DMS53 (cell line): ENCODE measurements around the gene C19orf47.

ENCODE experiments used
- DNase-seq: peaks from one replicate; lab custom pipeline; 2025; lab: John Stamatoyannopoulos, UW

The C19orf47 gene

DNA sequence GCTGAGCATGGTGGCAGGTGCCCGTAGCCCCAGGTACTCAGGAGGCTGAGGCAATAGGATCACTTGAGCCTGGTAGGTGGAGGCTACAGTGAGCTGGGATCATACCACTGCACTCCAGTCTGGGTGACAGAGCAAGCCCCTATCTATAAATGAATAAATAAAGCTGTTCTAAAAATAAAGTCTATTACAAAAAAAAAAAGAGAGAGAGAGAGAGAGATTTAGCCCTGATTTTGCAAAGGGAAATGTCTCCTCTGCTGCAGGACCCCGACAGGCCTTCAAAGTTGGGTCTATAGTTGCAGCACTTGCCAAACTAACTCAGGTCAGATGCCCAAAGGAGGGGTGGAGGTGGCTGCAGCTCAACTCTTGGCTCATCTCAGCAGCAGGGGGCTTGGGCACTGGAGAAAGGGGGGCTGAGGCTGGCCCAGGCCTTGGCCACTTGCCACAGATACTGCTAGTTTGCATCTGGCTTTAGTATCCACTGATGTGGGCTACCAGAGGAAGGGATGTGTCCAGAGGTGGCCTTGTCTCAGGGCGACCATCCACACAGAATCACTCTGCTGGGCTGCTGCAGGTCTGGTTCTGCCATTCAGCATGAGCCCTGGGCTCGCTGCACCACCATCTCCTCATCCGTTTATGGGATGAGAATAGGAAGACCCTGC lies 32.3 kb downstream of the C19orf47 start:
- DNase-seq, result no peak

DNA sequence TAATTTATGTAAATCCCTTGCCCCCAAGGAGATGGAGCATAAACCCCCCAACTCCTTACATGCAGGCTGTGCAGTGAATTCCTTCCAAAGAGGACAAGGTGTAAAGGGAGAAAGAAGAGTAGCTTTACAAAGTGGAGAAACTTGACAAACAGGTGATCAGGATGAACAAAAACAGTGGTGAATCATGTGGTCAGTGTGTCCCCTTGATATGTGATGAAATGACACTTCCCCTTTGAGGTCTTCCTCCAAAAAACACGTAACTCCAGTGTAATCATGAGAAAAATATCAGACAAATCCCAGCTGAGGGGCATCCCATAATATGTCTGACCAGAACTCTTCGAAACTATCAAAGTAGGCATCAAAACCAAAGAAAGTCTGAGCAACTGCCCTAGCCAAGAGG lies 33.5 kb downstream of the C19orf47 start:
- DNase-seq, result no peak

DNA sequence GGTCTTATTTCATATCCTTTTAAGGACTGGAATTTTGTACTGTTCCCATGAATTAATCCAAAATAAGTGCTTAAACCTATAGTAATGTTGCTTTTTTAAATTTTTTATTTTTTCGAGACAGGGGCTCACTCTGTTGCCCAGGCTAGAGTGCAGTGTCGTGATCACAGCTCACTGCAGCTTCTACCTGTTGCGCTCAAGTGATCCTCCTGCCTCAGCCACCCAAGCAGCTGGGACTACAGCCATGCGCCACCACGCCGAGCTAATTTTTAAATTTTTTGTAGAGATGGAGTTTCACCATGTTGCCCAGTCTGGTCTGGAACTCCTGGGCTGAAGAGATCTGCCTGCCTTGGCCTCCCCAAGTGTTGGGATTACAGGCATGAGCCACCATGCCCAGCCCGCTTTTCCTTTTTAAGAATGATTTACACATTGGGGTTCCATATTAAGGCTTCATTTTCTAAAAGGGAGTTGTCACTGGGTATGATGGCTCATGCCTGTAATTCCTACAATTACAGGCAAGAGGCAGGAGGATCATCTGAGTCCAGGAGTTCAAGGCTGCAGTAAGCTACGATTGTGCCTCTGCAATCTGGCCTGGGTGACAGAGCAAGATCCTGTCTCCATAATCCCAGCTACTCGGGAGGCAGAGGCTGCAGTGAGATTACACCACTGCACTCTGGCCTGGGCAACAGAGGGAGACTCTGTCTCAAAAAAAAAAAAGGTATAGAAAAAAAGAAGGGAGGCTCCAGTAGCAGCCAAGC lies 34.8 kb downstream of the C19orf47 start:
- no peak for DNase-seq

DNA sequence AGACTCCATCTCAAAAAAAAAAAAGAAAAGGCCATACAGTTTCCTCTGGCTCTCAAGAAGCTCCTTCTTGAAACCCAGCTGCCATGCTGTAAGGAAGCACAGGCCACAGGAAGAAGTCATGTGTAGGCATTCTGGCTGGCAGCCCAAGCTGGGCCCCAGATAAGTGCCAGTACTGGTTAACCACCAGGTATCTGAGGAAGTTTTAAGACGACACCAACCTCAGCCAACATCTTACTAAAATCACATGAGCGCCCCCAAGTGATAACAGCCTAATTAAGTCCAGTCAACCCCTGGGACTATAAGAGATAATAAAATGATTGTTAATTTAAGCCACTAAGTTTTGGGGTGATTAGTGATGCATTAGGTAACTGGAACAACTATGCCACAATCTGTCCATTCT lies 35.7 kb downstream of the C19orf47 start:
- DNase-seq, result no peak

DNA sequence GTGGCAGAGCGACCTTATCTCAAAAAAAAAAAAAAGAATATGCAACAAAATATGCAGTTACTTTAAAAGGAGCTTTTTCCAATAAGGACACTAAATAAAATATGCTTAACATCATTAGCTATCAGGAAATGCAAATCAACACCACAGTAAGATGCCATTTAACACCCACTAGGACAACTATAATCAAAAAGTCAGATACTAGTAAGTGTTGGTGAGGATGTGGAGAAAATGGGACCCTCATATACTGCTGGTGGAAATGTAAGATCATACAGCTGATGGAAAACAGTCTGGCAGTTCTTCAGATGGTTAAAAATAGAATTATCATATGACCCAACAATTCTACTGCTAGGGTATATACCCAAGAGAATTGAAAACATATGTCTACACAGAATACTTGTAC lies 38.5 kb downstream of the C19orf47 start:
- no peak for DNase-seq

DNA sequence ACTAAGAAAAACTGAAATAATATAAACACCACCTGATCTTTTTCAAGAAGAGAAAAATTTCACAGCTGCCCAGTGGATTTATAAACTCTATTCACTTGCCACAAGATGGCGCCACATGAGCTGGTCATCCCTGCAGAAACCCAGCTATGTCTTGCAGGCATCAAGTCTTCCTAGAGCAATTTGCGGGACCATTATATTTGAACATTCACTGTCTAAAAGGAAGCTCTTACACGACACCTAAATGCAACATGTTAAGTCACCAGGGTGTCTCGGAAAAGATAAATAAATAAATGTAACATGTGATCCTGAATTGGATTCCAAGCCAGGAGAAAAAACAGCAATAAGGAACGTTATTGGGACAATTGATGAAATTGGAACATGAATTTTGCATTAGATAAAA lies 42.8 kb downstream of the C19orf47 start:
- DNase-seq, result peak; percentile 94

DNA sequence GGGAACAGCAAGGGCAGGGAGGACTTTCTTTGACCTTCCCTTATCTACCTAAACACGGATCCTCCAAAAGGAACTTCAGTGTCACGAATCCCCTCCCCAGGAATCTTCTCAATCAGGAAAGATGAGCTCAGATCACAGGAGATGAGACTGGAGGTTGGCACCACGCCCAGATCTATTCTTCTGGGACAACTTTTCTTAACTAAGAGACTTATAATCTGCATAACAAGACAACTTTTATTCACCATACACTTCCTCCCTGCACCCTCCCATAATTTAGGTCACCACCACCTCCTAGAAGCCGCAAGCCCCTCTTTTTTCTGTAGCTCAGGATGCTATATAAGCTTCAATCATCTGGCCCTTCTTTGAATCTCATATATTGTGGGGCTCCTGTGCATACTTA lies 43.9 kb downstream of the C19orf47 start:
- DNase-seq, result no peak

DNA sequence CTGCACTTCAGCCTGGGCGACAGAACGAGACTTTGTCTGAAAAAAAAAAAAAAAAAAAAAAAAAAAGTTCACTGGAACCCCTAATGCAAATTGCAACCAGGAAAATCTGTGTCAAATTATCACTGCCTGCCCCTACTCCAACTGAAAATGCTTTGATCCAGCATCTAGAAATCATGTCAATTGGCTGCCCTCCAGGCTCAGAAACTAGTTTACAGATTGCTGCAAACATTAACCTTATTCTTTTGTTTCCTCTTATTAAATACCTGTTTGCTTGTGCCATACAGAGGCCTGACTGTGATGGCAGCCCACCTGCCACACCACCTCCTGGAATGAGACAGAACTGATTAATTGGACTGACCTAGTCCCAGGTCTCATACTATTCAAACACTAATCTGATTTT lies 44.4 kb downstream of the C19orf47 start:
- no peak for DNase-seq

DNA sequence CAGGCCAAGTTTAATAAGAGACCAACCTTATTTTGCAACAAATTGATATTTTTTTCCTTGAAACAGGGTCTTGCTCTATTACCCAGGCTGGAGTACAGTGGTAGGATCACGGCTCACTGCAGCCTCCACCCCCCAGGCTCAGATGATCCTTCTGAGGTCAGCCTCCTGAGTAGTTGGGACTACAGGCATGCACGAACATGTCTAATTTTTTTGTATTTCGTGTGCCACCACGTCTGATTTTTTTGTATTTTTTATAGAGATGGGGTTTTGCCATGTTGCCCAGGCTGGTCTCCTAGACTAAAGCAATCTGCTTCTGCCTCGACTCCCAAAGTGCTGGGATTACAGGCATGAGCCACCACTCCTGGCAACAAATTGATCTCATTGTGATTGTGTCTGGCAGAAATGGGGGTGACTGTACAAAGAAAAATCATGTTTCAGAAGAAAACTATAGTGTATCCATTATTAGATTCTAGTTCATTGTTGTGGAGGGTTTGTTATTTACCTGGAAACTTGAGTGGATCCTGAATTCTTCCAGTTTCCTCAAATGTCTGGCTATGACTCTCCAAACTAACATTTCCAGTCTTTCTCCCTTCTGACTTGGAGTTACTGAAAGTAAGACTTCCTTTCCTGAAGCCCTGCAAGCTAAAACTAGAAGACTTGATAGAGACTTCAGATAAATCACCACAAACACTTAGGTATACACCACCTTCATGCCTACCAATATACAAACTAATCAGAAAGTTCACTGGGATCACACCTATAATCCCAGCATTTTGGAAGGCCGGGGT lies 45.8 kb downstream of the C19orf47 start:
- DNase-seq, result no peak

DNA sequence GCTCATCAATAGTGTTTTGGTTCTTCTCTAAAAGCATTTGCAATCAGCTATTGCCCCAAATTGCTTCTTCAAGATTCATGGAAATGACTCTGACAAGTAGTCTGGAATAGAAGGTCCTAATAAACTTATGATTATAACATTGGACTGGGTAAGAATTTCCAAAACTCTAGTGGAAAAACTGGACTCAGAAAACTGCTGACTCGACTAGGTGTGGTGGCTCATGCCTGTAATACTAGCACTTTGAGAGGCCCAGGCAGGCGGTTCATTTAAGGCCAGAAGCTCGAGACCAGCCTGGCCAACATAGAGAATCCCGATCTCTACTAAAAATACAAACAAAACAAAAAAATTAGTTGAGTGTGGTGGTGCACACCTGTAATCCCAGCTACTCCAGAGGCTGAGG lies 47.5 kb downstream of the C19orf47 start:
- no peak for DNase-seq

DNA sequence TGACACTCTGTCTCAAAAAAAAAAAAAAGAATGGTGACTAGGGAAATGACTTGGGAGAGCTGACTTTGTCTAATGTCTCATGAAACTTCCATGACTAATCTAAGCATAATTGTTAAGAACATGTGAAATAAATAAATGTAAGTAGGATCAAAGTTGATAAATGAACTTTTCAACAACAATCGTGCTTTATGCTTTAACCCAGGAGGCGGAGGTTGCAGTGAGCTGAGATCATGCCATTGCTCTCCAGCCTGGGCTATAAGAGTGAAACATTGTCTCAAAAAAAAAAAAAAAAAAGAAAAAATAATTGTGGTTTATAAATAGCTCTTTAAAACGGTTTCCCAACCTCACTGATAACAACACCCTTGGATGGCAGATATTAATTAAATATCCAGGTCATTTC lies 50.2 kb downstream of the C19orf47 start:
- DNase-seq, result no peak

DNA sequence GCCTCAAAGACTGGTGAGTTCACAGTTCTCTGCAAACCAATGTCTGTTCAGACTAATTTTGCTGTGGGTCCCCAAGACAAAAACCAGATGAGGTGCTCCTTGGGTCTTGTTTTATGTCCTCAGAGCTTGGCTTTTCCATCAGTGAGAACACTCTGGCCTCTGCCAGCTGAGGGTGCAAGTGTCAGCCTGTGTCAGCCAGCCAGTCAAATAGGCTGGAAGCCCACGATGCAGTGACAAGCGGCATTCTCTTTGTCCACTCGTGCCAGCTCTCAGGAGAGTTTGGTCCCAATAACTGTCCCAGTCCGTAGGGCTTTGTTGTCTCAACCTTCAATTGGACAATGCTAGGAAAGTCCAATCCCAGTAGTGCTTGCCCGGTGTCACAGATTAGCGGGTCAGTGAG lies 53.6 kb downstream of the C19orf47 start:
- no peak for DNase-seq

DNA sequence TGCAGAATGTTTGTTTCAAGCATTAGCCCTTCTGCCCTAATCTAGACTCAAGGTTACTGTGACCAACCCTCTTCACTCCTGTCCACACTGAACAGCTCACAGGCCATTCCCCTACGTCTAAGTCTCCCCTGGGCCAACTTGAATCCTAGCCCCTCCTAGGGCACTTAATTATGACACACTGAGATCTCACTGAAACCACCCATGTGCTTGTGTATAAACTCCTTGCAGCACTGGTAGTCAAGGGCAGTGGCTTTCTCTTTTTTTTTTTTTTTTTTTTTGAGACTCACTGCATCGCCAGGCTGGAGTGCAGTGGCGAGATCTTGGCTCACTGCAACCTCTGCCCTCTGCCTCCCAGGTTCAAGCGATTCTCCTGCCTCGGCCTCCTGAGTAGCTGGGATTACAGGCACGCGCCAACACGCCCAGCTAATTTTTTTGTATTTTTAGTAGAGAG lies 61.2 kb downstream of the C19orf47 start:
- no peak for DNase-seq

DNA sequence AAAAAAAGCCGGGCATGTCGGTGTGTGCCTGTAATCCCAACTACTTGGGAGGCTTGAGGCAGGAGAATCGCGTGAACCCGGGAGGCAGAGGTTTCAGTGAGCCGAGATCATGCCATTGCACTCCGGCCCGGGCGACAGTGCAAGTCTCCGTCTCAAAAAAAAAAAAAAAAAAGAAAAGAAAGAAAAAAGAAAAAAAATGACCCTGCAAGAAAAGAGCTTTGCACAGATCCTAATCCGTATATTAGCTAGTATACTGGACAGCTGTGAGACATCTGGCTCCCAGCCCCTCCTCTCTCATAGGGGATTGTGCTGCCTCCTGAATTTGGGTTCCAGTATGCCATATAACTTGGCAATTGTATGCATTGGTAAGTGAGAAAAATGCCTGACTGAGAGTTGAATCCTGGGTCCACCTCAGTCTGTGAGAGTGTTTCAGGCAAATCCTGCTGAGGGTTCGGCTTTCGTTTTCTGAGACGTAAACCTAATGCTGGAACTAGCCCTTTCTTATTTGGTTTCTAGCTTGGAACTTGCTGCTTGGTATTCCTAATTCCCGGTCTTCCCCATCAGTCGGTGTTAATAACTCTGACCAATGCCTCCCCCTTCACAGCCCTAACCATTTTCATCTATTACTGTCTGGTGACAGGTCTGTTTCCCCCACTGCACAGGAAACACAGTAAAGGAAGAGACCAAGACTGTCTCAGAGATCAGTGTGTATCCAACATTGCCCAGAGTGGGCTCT lies 61.8 kb downstream of the C19orf47 start:
- DNase-seq, result no peak

DNA sequence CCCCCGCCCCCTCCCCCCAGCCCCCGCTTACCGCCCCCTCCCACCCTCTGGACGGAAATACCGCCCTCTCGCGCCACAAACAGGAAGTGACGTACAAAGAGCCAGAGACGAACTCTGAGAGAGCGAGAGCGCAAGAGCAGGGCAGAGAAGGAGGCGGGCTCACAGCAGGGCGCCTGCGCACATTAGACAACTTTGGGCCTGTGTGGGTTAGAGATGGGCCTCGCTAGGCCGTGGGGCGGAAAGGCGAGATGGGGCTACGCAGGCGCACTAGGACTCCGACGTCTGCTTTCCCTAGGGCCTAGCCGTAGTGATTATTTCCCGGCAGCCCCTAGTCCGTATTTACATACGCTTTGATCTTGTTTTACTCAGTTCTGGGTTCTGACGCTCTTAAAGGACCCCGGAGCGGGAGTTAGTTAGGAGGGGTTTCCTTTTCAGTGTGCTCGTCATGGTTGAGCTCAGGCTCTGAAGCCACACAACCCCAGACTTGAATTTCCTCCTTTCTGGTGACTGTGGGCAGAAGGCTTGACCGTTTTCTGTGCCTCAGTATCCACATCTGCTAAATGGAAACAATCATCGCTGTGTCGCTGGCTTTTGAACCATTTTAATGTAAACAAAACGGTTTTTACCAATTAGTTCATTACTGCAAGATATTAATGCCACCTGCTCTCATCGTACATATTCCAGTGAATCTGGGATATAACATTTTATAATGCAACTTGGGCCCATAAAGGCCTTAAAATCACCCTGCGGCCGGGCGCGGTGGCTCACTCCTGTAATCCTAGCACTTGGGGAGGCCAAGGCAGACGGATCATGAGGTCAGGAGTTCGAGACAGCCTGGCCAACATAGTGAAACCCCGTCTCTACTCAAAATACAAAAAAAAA lies 62.6 kb downstream of the C19orf47 start:
- peak; percentile 100 for DNase-seq

DNA sequence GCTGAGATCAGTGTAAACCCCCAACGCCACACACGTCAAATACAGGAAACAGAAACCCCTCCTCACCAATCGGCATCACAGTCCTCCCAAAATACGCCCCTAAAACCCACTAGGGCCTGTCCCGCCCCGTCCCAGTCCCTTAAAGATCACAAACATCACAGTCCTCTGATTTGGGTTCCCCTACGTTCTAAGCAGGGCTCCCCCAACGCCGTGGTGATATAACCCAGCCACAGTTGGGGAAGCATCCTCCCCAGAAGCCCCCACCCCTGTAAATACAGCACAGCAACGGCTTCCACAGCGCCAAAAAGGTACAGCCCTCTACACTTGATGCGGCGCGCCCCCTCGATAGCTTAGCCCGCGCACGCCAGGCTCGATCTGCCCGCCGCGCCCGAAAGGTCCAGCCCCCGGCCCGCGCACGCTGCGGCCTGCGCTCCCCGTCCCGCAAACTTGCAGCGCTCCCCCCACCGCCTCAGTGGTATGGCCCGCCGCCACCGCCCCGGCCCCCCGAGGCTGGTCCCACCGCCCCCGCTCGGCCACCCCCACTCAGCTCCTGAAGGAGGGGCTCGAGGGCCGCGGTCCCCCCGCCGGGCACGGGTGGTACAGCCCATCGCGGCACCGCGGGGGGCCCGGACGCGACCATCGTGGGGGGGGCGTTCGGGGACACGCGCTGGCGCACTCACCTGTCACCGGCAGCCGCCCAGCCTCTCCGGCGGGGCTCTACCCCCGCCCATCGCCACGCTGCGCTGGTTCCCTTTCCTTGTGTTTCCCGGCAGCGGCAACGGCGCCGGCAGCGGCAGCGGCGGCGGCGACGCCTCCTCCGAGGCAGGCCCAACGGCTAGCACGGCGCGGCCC lies 63.5 kb downstream of the C19orf47 start, which contains the start of gene AKT2:
AKT2 (minus strand) TSS at position 845 of the 852 bp plus-strand sequence. CDS start 20,078 bp downstream, outside the sequence.
- DNase-seq, result peak; percentile 84

DNA sequence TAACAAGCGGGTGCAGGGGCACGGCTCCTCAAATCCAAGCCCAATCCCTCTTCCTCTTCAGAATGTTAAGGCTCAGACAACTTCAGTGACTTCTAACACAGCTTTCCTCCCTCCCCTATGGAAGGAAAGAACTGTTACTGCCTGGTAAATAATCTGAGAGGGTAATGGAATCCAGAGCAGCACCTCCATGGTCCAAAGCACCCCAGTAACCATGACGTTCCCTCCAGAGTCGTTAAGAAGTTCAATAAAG lies 64.0 kb downstream of the C19orf47 start:
- DNase-seq, result no peak

DNA sequence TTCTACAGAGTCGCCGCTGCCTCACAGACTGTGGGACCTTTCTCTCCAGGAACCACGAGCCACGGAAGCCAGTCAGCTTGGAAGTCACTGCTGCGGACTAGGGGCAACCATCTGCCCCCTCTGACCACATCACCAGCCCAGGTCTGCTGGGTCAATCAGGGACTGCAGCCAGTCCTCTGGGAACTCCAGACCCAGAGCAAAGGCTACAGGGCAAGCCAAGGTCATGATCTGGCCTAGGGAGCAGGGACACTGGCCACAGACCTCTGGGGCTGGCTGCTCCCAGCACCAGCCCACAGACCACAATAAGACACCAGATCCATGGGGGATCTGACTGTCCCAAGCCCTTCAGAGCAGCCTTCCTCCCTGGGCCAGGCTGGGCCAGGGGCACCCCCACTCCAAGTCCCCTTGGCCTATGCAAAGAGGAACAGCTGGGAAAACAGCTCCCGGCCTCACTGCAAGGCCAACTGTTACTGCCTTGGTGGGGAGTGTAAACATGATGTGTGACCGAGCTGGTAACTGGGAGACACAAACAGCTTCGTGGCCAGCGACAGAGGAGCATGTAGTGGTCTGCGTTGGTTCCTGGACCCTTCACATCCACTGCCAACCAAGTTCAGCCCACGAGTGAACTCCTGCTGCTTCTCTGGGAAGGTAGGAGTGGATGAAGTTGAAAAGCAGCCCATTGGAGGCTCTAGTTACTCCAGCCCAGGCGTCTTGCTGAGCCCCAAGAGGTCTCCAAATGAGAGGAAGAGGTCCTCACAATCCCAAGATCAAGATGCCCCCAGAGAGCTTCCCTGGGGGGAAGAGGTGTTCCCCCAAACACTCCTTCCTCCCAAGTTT lies 64.6 kb downstream of the C19orf47 start:
- no peak for DNase-seq

DNA sequence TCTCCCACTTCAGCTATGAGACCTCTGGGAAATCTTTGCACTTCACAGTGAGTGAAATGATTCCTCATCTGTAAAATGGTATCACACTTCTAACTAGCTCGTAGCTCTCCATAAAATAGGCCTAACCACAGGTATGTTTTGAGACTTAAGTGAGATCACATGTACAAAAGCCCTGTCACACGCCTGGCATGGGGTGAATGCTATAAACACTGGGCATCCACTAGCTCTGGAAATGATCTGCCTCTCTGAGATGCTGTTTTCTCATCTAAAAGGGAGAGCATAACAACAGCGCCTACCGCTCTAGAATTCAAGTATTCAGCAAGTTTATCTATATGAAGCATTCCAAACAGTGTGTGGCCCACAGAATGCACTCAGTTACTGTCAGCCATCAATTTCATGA lies 65.3 kb downstream of the C19orf47 start:
- DNase-seq, result no peak

DNA sequence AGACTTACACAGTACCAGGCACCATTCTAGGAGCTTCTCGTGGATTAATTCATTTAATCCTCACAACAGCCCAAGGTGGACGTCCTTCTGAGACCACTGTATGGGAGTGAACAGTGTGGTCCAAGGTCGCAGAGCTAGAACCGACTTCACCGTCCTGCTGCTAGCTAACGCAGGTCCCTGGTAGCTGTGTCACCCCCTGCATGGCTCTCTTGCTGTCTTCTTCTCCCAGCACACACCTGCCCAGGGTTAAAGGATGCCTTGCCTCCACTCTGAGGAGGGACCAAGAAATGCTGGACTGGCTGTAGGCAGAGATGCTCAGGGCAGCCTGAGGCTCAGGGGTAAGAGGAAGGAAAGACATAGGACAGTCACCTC lies 66.0 kb downstream of the C19orf47 start:
- no peak for DNase-seq
